Heart left ventricle (tissue), 16 donors: ENCODE data around the gene NOG. TPM values are rescaled to one million over a fixed set of nuclear protein-coding genes. Genes with fewer than 3 reads are reported as not detected.

ENCODE experiments used
- ATAC-seq, 4 donors: fragments of 200-7000 bp; cut with Tn5 transposase; one replicate each; pipeline ENCODE4 v1.9.1; 2020 to 2022; ENCODE audit warnings: moderate library complexity in 4 of 4, mild to moderate bottlenecking in 3 of 4, moderate number of reproducible peaks in 1 of 4
- DNase-seq, 5 donors: peaks; one replicate each; pipeline ENCODE4 v3.0.0-alpha.2; 2020
- H3K27ac ChIP-seq, 12 donors: fragments of 200-600 bp; sonication (generic) in 4 of 12; one replicate each; pipeline versions ENCODE4 v1.5.0 to v1.8.0; 2016 to 2022; ENCODE audit warnings: mild to moderate bottlenecking in 2 of 12
- H3K27me3 ChIP-seq, 9 donors: fragments of 200-600 bp; sonication (generic) in 2 of 9; one replicate each; pipeline versions ENCODE4 v1.5.1 to v1.8.0; 2016 to 2022; ENCODE audit warnings: mild to moderate bottlenecking in 3 of 9
- H3K36me3 ChIP-seq, 9 donors: fragments of 200-600 bp; sonication (generic) in 2 of 9; one replicate each; pipeline versions ENCODE4 v1.5.0 to v1.8.0; 2018 to 2022; ENCODE audit warnings: mild to moderate bottlenecking in 2 of 9
- H3K4me1 ChIP-seq, 12 donors: fragments of 200-600 bp; sonication (generic) in 4 of 12; one replicate each; pipeline versions ENCODE4 v1.5.0 to v1.8.0; 2016 to 2022; ENCODE audit warnings: mild to moderate bottlenecking in 3 of 12
- H3K4me3 ChIP-seq, 12 donors: fragments of 200-600 bp; sonication (generic) in 4 of 12; one replicate each; pipeline versions ENCODE4 v1.5.0 to v1.8.0; 2017 to 2022; ENCODE audit warnings: mild to moderate bottlenecking in 9 of 12, moderate library complexity in 4 of 12
- H3K9me3 ChIP-seq, 12 donors: fragments of 200-600 bp; sonication (generic) in 4 of 12; one replicate each; pipeline versions ENCODE4 v1.5.0 to v1.8.0; 2016 to 2022; ENCODE audit warnings: mild to moderate bottlenecking in 1 of 12
- CTCF ChIP-seq, 12 donors: fragments of 200-600 bp; sonication (generic) in 4 of 12; IDR thresholded peaks; one replicate each; pipeline versions ENCODE4 v1.5.0 to v1.8.0; 2018 to 2022; ENCODE audit warnings: antibody characterized with exemption in 12 of 12, mild to moderate bottlenecking in 5 of 12
- POLR2A ChIP-seq, 2 donors: fragments of 450-650 bp; IDR thresholded peaks; one replicate each; pipeline ENCODE4 v1.6.1; 2017; ENCODE audit warnings: antibody characterized with exemption in 2 of 2, mild to moderate bottlenecking in 2 of 2, moderate library complexity in 2 of 2
- WGBS, 4 donors: extraction: QIAGEN DNeasy Blood & Tissue Kit in 2 of 4; methylation state at CpG; one replicate each; pipeline versions ENCODE4 v1.1.5 to v1.1.7; 2013 to 2018; 5-methylcytosine and 5-hydroxymethylcytosine counted together
- intact Hi-C, 10 donors: fragments of 100-400 bp; cut with DNase I; formaldehyde crosslinking; loops; one replicate each; pipeline versions ENCODE4 v1.11.1 to v1.14.2; 2022
- polyA plus RNA-seq, 2 donors: library from polyadenylated mRNA; stranded (reverse); fragments of 200-250 nt; gene quantifications; one replicate each; pipeline ENCODE4 v1.2.3, GENCODE V29; 2013
- total RNA-seq, 9 donors: library from RNA; depleted of rRNA in 2 of 9; stranded (reverse); fragments of >200 nt in 2 of 9; fragmentation: NEBNext Ultra II Directional in 3 of 9; extraction: Animal tissue kit (Norgen Biotek cat#: 25700) in 3 of 9; gene quantifications; one replicate each; pipeline versions ENCODE4 v1.1.0 to v1.2.4, GENCODE V29; 2016 to 2023
- donor health status: ischemic (EF 13 %, LVEDD 7.1; RV severe dilation, severe dysfunction).
- donor health status: healthy with polysubstance abuse.
- donor health status: DM: no; HTN: yes; CAD: no.
- donor health status: DM: no; HTN: no; CAD: no.
- donor health status: ischemic (EF 25% LVEDD 6.9; RV normal size, moderate dysfunction).
- donor health status: ischemic (EF 25% LVEDD 5.7; RV mildly dilated, moderate dysfunction).
- donor health status: healthy.
- donor health status: DM: yes; HTN: yes; CAD: no.
- donor health status: ischemic (EF 35%, LVEDD 5.7; RV mildly dilated, moderate dysfunction).
- donor health status: nonischemic (EF 11% LVEDD 7.7; RV severe dilation, severe dysfunction).
- donor health status: DM: yes; HTN: yes; CAD: no.
- donor health status: PGD.
- donor health status: ischemic (EF 29% LVEDD 5.4; RV normal size, mild dysfunction).
- donor health status: nonischemic (EF 23%, LVEDD 6.1; RV moderate dilation, normal function).

Gene NOG
- total and polyA plus RNA-seq, 11 donors = 0.03 to 0.36 (median 0.14) TPM; not detected in 4

DNA sequence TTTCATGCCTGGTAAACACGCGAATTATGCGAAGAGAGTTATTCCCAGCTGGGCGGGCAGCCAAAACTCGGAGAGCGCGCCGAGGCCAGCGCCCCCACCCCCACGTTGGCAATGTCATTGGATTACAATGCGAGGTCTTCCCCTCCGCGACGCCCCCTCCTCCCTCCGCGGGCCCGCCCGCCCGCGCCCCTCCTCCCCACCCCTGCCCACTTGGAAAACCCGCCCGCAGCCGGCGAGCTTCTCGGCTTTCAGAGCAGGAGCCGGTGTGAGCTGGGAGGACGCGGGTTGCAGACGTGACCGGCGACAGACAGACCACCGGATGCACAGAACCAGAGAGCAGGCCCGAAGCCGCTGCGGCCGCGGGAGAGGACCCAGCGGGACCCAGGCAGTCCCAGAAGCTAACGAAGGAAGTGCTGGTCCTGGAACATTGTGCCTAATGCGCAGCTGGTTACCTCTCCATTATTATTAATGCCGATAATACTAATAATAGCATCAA lies 4.0 kb downstream of the NOG start:
- WGBS, 4 donors = 1 to 2% (median 1%) methylated on average over 23 to 41 of the region's 41 CpGs
- intact Hi-C loops = loop anchor here in 2 of 10 donors (10.0 kb wide), 2 partner anchors 337 to 1073 kb away; no protein-coding TSS in a partner anchor
- no peaks in the 10 kb centered on the region for H3K36me3 ChIP-seq
- TF ChIP-seq CTCF (IDR thresholded peaks at IDR 0.05) (no peak), POLR2A (IDR thresholded peaks at IDR 0.05) (no peak)
- no peak overlapping the region for H3K27ac ChIP-seq
- H3K9me3 ChIP-seq = no peaks in the 10 kb centered on the region
- DNase-seq (peak in 1 of 5 donors; percentile 54), ATAC-seq (no peak)
- peaks cover 21 to 72% (median 48%) of the 10 kb centered on the region in 9 donors for H3K27me3 ChIP-seq
- H3K4me1 ChIP-seq = peaks cover 7 to 57% (median 26%) of the 10 kb centered on the region in 12 donors
- H3K4me3 ChIP-seq = peak overlapping the region in 11 of 12 donors; percentile 10 to 49 (median 37)

DNA sequence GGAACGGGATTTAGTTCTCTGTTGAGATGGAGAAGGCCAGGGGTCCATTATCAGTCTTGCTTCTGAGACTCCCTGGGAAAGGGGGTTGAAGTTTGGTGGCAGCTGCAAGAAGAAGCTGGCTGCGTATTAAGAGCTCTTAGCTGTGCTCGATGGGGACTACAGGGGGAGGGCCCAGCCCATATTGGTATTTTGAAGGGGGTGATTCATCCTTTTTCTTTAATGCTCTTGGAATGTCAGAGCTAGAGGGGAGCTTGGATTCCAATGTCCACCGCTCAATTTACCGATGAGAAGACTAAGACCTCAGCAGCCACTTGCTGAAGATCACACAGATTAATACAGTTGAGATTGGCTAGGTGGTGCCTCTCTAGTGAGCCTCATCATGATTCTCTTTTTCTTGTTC lies 5.0 kb downstream of the NOG start:
- Histone ChIP-seq H3K36me3 (no peaks in the 10 kb centered on the region), H3K27me3 (peaks cover 21 to 73% (median 52%) of the 10 kb centered on the region in 9 donors), H3K4me1 (peaks cover 7 to 48% (median 26%) of the 10 kb centered on the region in 12 donors), H3K27ac (no peak overlapping the region), H3K4me3 (no peak overlapping the region), H3K9me3 (no peaks in the 10 kb centered on the region)
- DNase-seq (no peak), ATAC-seq (no peak)
- intact Hi-C loops = loop anchor here in 2 of 10 donors (10.0 kb wide), 2 partner anchors 336 to 1074 kb away; no protein-coding TSS in a partner anchor
- 83 to 91% (median 87%) methylated on average over 5 of the region's 5 CpGs for whole genome bisulfite sequencing, 4 donors
- TF ChIP-seq POLR2A (IDR thresholded peaks at IDR 0.05) = no peak
- TF ChIP-seq CTCF (IDR thresholded peaks at IDR 0.05) = no peak

- TF ChIP-seq CTCF (IDR thresholded peaks at IDR 0.05) = no peak
- TF ChIP-seq POLR2A (IDR thresholded peaks at IDR 0.05) = no peak
- Histone ChIP-seq H3K4me1 (peaks cover 7 to 42% (median 25%) of the 10 kb centered on the region in 12 donors), H3K9me3 (no peaks in the 10 kb centered on the region), H3K27ac (no peak overlapping the region), H3K4me3 (no peak overlapping the region), H3K27me3 (peaks cover 21 to 75% (median 52%) of the 10 kb centered on the region in 9 donors), H3K36me3 (no peaks in the 10 kb centered on the region)
- ATAC-seq = no peak
- no peak for DNase-seq
- intact Hi-C loops = loop anchor here in 2 of 10 donors (10.0 kb wide), 2 partner anchors 336 to 1074 kb away; no protein-coding TSS in a partner anchor
- WGBS, 4 donors = 85 to 95% (median 92%) methylated on average over 4 of the region's 4 CpGs
Measured at GRCh38 chr17:56599088-56599487, 5.6 kb downstream of the NOG start.

- intact Hi-C loops = loop anchor here in 2 of 10 donors (10.0 kb wide), 2 partner anchors 335 to 1075 kb away; no protein-coding TSS in a partner anchor
- no peak overlapping the region for H3K27ac ChIP-seq
- DNase-seq (no peak), ATAC-seq (no peak)
- H3K4me1 ChIP-seq = peaks cover 7 to 37% (median 21%) of the 10 kb centered on the region in 12 donors
- H3K9me3 ChIP-seq = no peaks in the 10 kb centered on the region
- TF ChIP-seq CTCF (IDR thresholded peaks at IDR 0.05) (no peak), POLR2A (IDR thresholded peaks at IDR 0.05) (no peak)
- peaks cover 21 to 75% (median 52%) of the 10 kb centered on the region in 9 donors for H3K27me3 ChIP-seq
- no peak overlapping the region for H3K4me3 ChIP-seq
- WGBS, 4 donors = 89 to 97% (median 90%) methylated on average over 1 of the region's 1 CpG
- no peaks in the 10 kb centered on the region for H3K36me3 ChIP-seq
Measured at GRCh38 chr17:56599566-56599965, 6.1 kb downstream of the NOG start.
